ENCODE measurements around the gene WFIKKN1. TPM values are rescaled to one million over a fixed set of nuclear protein-coding genes. Genes with fewer than 3 reads are reported as not detected.

The WFIKKN1 gene
- total and polyA plus RNA-seq, 2 of the 13 experiments (the other 11 are each of a cell fraction or from before 2014, with no cell fraction given) = 1.7 to 4.9 TPM

DNA sequence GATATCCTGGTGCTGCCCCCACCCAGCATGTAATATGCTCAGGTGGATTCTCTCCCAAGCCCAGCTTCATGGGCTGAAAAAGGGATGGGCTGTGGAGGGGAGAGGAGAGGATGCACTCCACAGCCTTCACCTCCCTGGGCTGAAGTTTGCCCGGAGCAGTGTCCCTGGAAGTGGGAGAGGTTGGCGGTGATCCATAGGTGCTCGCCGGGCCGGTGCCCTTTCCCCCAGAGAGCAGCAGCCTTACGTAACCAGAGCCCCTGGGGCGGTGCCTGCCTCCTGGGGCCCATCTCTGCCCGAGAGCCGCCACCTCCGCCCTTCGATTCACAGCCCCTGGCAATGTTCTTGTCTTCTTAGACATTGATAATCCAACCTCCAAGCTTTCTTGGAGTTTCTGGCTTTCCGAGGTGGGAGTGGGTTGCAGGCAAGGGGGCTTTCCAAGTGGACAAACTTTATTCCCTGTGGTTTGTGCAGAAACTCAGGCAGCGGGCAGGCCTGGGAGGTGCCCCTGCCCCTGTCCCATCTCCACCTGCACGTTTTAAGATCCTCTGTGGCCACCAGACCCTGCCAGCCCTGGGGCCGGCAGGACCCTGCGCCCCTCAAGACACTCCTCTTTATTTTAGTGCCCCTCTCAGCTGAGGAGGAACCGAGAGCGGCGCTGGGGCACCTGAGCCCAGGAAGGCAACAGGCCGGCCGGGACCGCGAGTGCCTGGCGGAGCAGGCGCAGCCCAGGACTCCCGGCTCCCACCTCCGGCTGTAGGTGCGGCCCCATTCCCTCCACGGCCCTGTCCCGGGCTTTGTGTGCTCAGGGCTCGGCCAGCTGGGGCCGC is 15.3 kb downstream of the WFIKKN1 start (continued):
- TF ChIP-seq, protein P1, sequence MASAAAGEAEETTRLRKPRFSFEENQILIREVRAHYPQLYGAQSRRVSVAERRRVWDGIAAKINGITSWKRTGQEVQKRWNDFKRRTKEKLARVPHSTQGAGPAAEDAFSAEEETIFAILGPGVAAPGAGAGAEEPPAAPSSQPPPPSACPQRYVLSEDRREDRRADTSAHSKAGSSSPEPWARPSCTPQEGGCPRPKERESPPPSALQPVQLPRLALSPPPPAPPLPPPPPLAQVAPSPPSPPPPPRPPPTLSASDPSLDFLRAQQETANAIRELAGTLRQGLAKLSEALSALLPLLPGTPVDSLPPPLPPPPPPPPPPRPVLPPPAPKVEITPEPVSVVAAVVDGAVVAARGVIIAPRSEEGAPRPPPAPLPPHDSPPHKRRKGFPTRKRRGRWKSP (CRISPR knock-in tag; IDR thresholded peaks at IDR 0.05) = no peak
- TF ChIP-seq ZMAT3 (CRISPR knock-in tag; conservative IDR thresholded peaks at IDR 0.05) = no peak; the same call in 1 of the 2 replicates
- TF ChIP-seq MEIS2 (CRISPR knock-in tag; IDR thresholded peaks at IDR 0.05) = no peak
- TF ChIP-seq LCORL (IDR thresholded peaks at IDR 0.05) = no peak
- TF ChIP-seq LCORL (CRISPR knock-in tag; IDR thresholded peaks at IDR 0.05) = peak; percentile 38; the same call in 1 of the 2 replicates
- TF ChIP-seq FOXA3 (CRISPR knock-in tag; IDR thresholded peaks at IDR 0.05) = peak; percentile 32; the same call in 1 of the 2 replicates
- TF ChIP-seq ZNF605 (CRISPR knock-in tag; IDR thresholded peaks at IDR 0.05) = no peak
- TF ChIP-seq ZNF598 (CRISPR knock-in tag; IDR thresholded peaks at IDR 0.05; ENCODE audit: borderline replicate concordance) = no peak
- TF ChIP-seq GTF3A (CRISPR knock-in tag; conservative IDR thresholded peaks at IDR 0.05) = no peak
- TF ChIP-seq SALL1 (CRISPR knock-in tag; IDR thresholded peaks at IDR 0.05) = peak; percentile 64
- TF ChIP-seq CERS6 (CRISPR knock-in tag; IDR thresholded peaks at IDR 0.05) = no peak
- TF ChIP-seq RXRB (CRISPR knock-in tag; IDR thresholded peaks at IDR 0.05; ENCODE audit: borderline replicate concordance) = peak; percentile 100
- TF ChIP-seq MAFG (CRISPR knock-in tag; IDR thresholded peaks at IDR 0.05) = no peak
- no peak for TF ChIP-seq SYNCRIP (IDR thresholded peaks at IDR 0.05; ENCODE audit: insufficient read depth, low read depth, low read length)
- no peak for TF ChIP-seq ZKSCAN8 (CRISPR knock-in tag; IDR thresholded peaks at IDR 0.05; ENCODE audit: borderline replicate concordance)
- peak; percentile 67; the same call in 1 of the 2 replicates for TF ChIP-seq IRF2 (CRISPR knock-in tag; IDR thresholded peaks at IDR 0.05)
- no peak for TF ChIP-seq ZHX2 (IDR thresholded peaks at IDR 0.05; ENCODE audit: low read depth)
- no peak for TF ChIP-seq ZHX2 (CRISPR knock-in tag; IDR thresholded peaks at IDR 0.05; ENCODE audit: borderline replicate concordance)
- no peak for TF ChIP-seq ZZZ3 (CRISPR knock-in tag; IDR thresholded peaks at IDR 0.05; ENCODE audit: borderline replicate concordance)
- no peak for TF ChIP-seq ZNF761 (CRISPR knock-in tag; conservative IDR thresholded peaks at IDR 0.05)
- TF ChIP-seq TCF12 (IDR thresholded peaks at IDR 0.05) = no peak
- TF ChIP-seq TCF12 (CRISPR knock-in tag; IDR thresholded peaks at IDR 0.05) = no peak
- TF ChIP-seq KAT2B (IDR thresholded peaks at IDR 0.05; ENCODE audit: borderline replicate concordance, low read depth, low read length) = no peak
- TF ChIP-seq MTF2 (CRISPR knock-in tag; IDR thresholded peaks at IDR 0.05; ENCODE audit: borderline replicate concordance) = no peak
